Hepatocyte (in vitro differentiated cells): Measurements from ENCODE around the gene ROR2. TPM values are rescaled to one million over a fixed set of nuclear protein-coding genes. Genes with fewer than 3 reads are reported as not detected.

Experiments
- DNase-seq: peaks from one replicate; pipeline ENCODE4 v3.0.0-alpha.2; 2016; ENCODE audit warnings: low spot score
- H2AFZ ChIP-seq: fragments of 200-600 bp; sonication (generic); 2 replicates; pipeline ENCODE4 v1.6.0; 2016; ENCODE audit warnings: antibody characterized with exemption, mild to moderate bottlenecking
- H3K27ac ChIP-seq: fragments of 200-600 bp; sonication (generic); 2 replicates; pipeline ENCODE4 v1.5.1; 2016; ENCODE audit warnings: mild to moderate bottlenecking
- H3K27me3 ChIP-seq: fragments of 200-600 bp; sonication (generic); 2 replicates; pipeline ENCODE4 v1.6.1; 2016
- H3K36me3 ChIP-seq: fragments of 200-600 bp; sonication (generic); replicated peaks from 2 replicates; pipeline ENCODE4 v1.5.1; 2016; ENCODE audit warnings: low read depth; ENCODE audit not compliant: insufficient read depth
- H3K4me1 ChIP-seq: fragments of 200-600 bp; sonication (generic); 2 replicates; pipeline ENCODE4 v1.5.1; 2016; ENCODE audit warnings: mild to moderate bottlenecking, moderate library complexity; ENCODE audit not compliant: insufficient read depth
- H3K4me2 ChIP-seq: fragments of 200-600 bp; sonication (generic); 2 replicates; pipeline ENCODE4 v1.6.0; 2016
- H3K4me3 ChIP-seq: fragments of 200-600 bp; sonication (generic); 2 replicates; pipeline ENCODE4 v1.5.1; 2016; ENCODE audit warnings: mild to moderate bottlenecking
- H3K79me2 ChIP-seq: fragments of 200-600 bp; sonication (generic); 2 replicates; pipeline ENCODE4 v1.6.0; 2017; ENCODE audit warnings: mild to moderate bottlenecking
- H3K9me2 ChIP-seq: fragments of 200-600 bp; sonication (generic); replicated peaks from 2 replicates; pipeline ENCODE4 v1.6.0; 2017; ENCODE audit warnings: mild to moderate bottlenecking; ENCODE audit not compliant: insufficient read depth
- H3K9me3 ChIP-seq: fragments of 200-600 bp; sonication (generic); 2 replicates; pipeline ENCODE4 v1.5.1; 2016; ENCODE audit warnings: low read depth, mild to moderate bottlenecking
- H4K20me1 ChIP-seq: fragments of 200-600 bp; sonication (generic); 2 replicates; pipeline ENCODE4 v1.6.0; 2016; ENCODE audit warnings: mild to moderate bottlenecking; ENCODE audit not compliant: insufficient read depth, poor library complexity, severe bottlenecking
- CTCF ChIP-seq: fragments of 200-600 bp; sonication (generic); IDR thresholded peaks from 2 replicates; pipeline ENCODE4 v1.5.1; 2016; ENCODE audit warnings: antibody characterized with exemption, mild to moderate bottlenecking; ENCODE audit not compliant: poor library complexity
- EZH2 ChIP-seq: fragments of 200-600 bp; sonication (generic); IDR thresholded peaks from 2 replicates; pipeline ENCODE4 v1.6.1; 2016; ENCODE audit warnings: antibody characterized with exemption, mild to moderate bottlenecking, borderline replicate concordance
- EZH2phosphoT487 ChIP-seq: fragments of 200-600 bp; sonication (generic); IDR thresholded peaks from one replicate; pipeline ENCODE4 v1.6.1; 2018; ENCODE audit warnings: antibody characterized with exemption, mild to moderate bottlenecking, low read depth, moderate library complexity; ENCODE audit not compliant: unreplicated experiment, severe bottlenecking
- WGBS: methylation state at CpG from one replicate; pipeline ENCODE4 v1.1.6; 2016; ENCODE audit warnings: low lambda C conversion rate; ENCODE audit errors: missing lambda C conversion rate; 5-methylcytosine and 5-hydroxymethylcytosine counted together
- microRNA-seq: library from miRNA; unstranded; fragments of <30 nt; microRNA quantifications from one replicate; pipeline ENCODE4, GENCODE V29; 2017
- polyA plus RNA-seq: library from polyadenylated mRNA; unstranded; fragments of >200 nt; fragmentation: Nextera tagmentation; extraction: Ambion mirVana; gene quantifications from 2 replicates; pipeline ENCODE4 v1.2.1, GENCODE V29; 2016
- small RNA-seq: library from RNA; depleted of rRNA; stranded (forward); fragments of <200 nt; gene quantifications from one replicate; pipeline ENCODE3, GENCODE V24; 2014
- total RNA-seq: library from RNA; depleted of rRNA; stranded (reverse); fragments of >200 nt; gene quantifications from 2 replicates; pipeline ENCODE4 v1.2.3, GENCODE V29; 2014

ROR2 gene
- total and polyA plus RNA-seq, 2 experiments from 2014 or later: 25.6 to 29.5 TPM

DNA sequence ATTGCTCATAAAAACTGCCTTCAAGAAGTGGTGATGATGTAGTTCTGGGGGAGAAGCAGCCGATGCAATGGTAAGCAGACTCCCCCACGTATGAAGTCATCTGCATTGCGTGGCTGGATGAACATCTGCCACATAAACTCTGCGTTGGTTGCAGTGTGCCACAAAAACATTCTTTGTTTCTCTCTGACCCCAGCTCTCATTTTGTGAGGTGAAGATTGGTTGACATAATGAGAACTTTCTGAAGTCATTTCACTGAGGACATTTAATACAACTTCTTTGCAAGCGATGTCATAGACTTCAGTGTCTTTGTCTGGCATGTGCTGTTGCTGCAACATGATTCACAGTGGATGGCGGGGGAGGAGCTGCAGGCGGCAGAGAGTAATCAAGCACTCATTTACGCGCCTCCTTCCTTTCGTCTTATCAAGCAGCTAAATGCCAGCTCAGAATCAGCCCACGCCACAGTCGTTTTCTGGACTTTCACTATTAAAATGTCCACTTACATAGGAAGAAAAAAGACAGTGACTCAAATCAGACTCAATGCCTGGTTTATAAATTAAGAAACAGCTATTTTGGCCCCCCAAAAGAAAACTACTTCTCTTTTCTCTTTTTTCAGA is 434.8 kb downstream of the ROR2 start:
- no peaks in the 10 kb centered on the region for H3K4me1 ChIP-seq
- no peak for TF ChIP-seq EZH2phosphoT487
- TF ChIP-seq CTCF: no peak
- no peak for TF ChIP-seq EZH2
- WGBS: 36% methylated on average over 12 of the region's 12 CpGs
- H3K36me3 ChIP-seq: no peaks in the 10 kb centered on the region
- H2AFZ ChIP-seq: peak overlapping the region; percentile 1
- H3K79me2 ChIP-seq: no peaks in the 10 kb centered on the region
- no peak overlapping the region for H3K4me3 ChIP-seq
- H3K27ac ChIP-seq: peak overlapping the region; percentile 36
- no peaks in the 10 kb centered on the region for H3K27me3 ChIP-seq
- no peaks in the 10 kb centered on the region for H4K20me1 ChIP-seq
- H3K9me3 ChIP-seq: no peaks in the 10 kb centered on the region
- peak overlapping the region; percentile 35 for H3K4me2 ChIP-seq
- peak; percentile 78 for DNase-seq
- H3K9me2 ChIP-seq: no peaks in the 10 kb centered on the region

Small RNAs within 50 kb of the gene (microRNA-seq; reads per million reads assigned to microRNA genes)
- gene MIR3910-1 (not detected), gene MIR3910-2 (not detected)

Small RNAs within 50 kb of the gene (small RNA-seq; reads per million reads assigned to genes)
- gene MIR3910-1: not detected

Other genes starting within 250 kb of the ROR2 start
- 101 and 102 TPM in 2 replicates for gene SPTLC1, start 165.2 kb upstream of the ROR2 start, total RNA-seq
- 67.6 and 76.8 TPM in 2 replicates for gene SPTLC1, start 165.2 kb upstream of the ROR2 start, polyA plus RNA-seq